ENCODE results near the gene DCP1A.
"Not testable (repeated sequence)": the region's sequence is repeated elsewhere in the genome, so short reads cannot be mapped to it uniquely, and the experiment has no call there.

DCP1A gene

GRCh38 chr3:53269193-53269592 lies 78.2 kb downstream of the DCP1A start:
- not testable (repeated sequence) for DNase-seq (ENCODE audit: low read depth in 2 of 3, low spot score in 2 of 3)

GRCh38 chr3:53267766-53268165 lies 79.6 kb downstream of the DCP1A start:
- DNase-seq (ENCODE audit: low read depth in 2 of 3, low spot score in 2 of 3): no peak

GRCh38 chr3:53264718-53265117 lies 82.6 kb downstream of the DCP1A start:
- DNase-seq (ENCODE audit: low read depth in 2 of 3, low spot score in 2 of 3): no peak

- no peak for DNase-seq (ENCODE audit: low read depth in 2 of 3, low spot score in 2 of 3)
These were observed 83.4 kb downstream of the DCP1A start for GRCh38 chr3:53263907-53264306.

GRCh38 chr3:53261712-53262111 lies 85.6 kb downstream of the DCP1A start:
- no peak for DNase-seq (ENCODE audit: low read depth in 2 of 3, low spot score in 2 of 3)

- DNase-seq (ENCODE audit: low read depth in 2 of 3, low spot score in 2 of 3): no peak
These were observed 87.0 kb downstream of the DCP1A start for GRCh38 chr3:53260286-53260785.

- DNase-seq (ENCODE audit: low read depth in 2 of 3, low spot score in 2 of 3): no peak
These were observed 87.7 kb downstream of the DCP1A start for GRCh38 chr3:53259427-53260259.

- DNase-seq (ENCODE audit: low read depth in 2 of 3, low spot score in 2 of 3): no peak
These were observed 88.5 kb downstream of the DCP1A start for GRCh38 chr3:53258600-53259426.

- no peak for DNase-seq (ENCODE audit: low read depth in 2 of 3, low spot score in 2 of 3)
These were observed 89.9 kb downstream of the DCP1A start for GRCh38 chr3:53257465-53257864.

GRCh38 chr3:53256704-53257055 lies 90.7 kb downstream of the DCP1A start:
- DNase-seq (ENCODE audit: low read depth in 2 of 3, low spot score in 2 of 3): no peak

- peak; percentile 49 to 66 (median 51) for DNase-seq (ENCODE audit: low read depth in 2 of 3, low spot score in 2 of 3)
These were observed 91.3 kb downstream of the DCP1A start, which contains the start of gene TKT for GRCh38 chr3:53255775-53256703. TKT (minus strand) TSS chr3:53256022; CDS start chr3:53255942, 80 bp downstream.

- no peak for DNase-seq (ENCODE audit: low read depth in 2 of 3, low spot score in 2 of 3)
These were observed 91.9 kb downstream of the DCP1A start for GRCh38 chr3:53255423-53255774.

GRCh38 chr3:53254509-53255422 lies 92.6 kb downstream of the DCP1A start:
- peak; percentile 30 to 39 (median 32) for DNase-seq (ENCODE audit: low read depth in 2 of 3, low spot score in 2 of 3)

- no peak for DNase-seq (ENCODE audit: low read depth in 2 of 3, low spot score in 2 of 3)
These were observed 93.4 kb downstream of the DCP1A start for GRCh38 chr3:53253707-53254508.

GRCh38 chr3:53252947-53253322 lies 94.4 kb downstream of the DCP1A start:
- not testable (repeated sequence) for DNase-seq (ENCODE audit: low read depth in 2 of 3, low spot score in 2 of 3)

- no peak for DNase-seq (ENCODE audit: low read depth in 2 of 3, low spot score in 2 of 3)
These were observed 95.0 kb downstream of the DCP1A start for GRCh38 chr3:53252096-53252946.

GRCh38 chr3:53250881-53251605 lies 96.3 kb downstream of the DCP1A start:
- DNase-seq (ENCODE audit: low read depth in 2 of 3, low spot score in 2 of 3): no peak

GRCh38 chr3:53250453-53250852 lies 96.9 kb downstream of the DCP1A start:
- DNase-seq (ENCODE audit: low read depth in 2 of 3, low spot score in 2 of 3): no peak

Data from activated CD8-positive, alpha-beta memory T cell treated with anti-CD3 and anti-CD28 coated beads for 48 hours (primary cell).